ENCODE data around the gene TFCP2. TPM values are rescaled to one million over a fixed set of nuclear protein-coding genes. Genes with fewer than 3 reads are reported as not detected.
"Not testable (repeated sequence)": the region's sequence is repeated elsewhere in the genome, so short reads cannot be mapped to it uniquely, and the experiment has no call there.

Gene TFCP2
- total RNA-seq (10 to 100 TPM in 2 of 5 donors, 1 to 10 TPM in 3; 6.7 to 56.2 (median 8.2) TPM), polyA plus RNA-seq (10 to 100 TPM in 1 of 3 donors, 1 to 10 TPM in 2; 8.6 to 10.5 (median 9.8) TPM)
- long read RNA-seq, donor 1, partial matches to known transcripts, result 0 of 2 reads
- long read RNA-seq, donor 1, other reads (novel, unspliced or antisense), result 0 of 2 reads
- long read RNA-seq, donor 2, partial matches to known transcripts, result 0 of 2 reads
- long read RNA-seq, donor 2, other reads (novel, unspliced or antisense), result 0 of 2 reads
- long read RNA-seq, donor 3, partial matches to known transcripts, result 0 of 1 reads
- long read RNA-seq, donor 3, other reads (novel, unspliced or antisense), result 0 of 1 reads
- long read RNA-seq, donor 4, result 0 reads
- long read RNA-seq, donor 5, partial matches to known transcripts, result 0 of 1 reads
- long read RNA-seq, donor 5, other reads (novel, unspliced or antisense), result 0 of 1 reads
- long read RNA-seq, donor 6, partial matches to known transcripts, result 0 of 2 reads
- long read RNA-seq, donor 6, other reads (novel, unspliced or antisense), result 0 of 2 reads
- long read RNA-seq, donor 7, partial matches to known transcripts, result 0 of 2 reads
- long read RNA-seq, donor 7, other reads (novel, unspliced or antisense), result 0 of 2 reads
- long read RNA-seq, donor 8, partial matches to known transcripts, result 0 of 3 reads
- long read RNA-seq, donor 8, other reads (novel, unspliced or antisense), result 0 of 3 reads
- long read RNA-seq, donor 9, result 0 reads
- long read RNA-seq, donor 10, result 0 reads

- TF ChIP-seq CTCF (IDR thresholded peaks at IDR 0.05) (no peak), POLR2A (IDR thresholded peaks at IDR 0.05) (peak in 2 of 4 donors; percentile 10 to 36), POLR2AphosphoS5 (IDR thresholded peaks at IDR 0.05) (peak; percentile 68 to 91 (median 83)), EP300 (IDR thresholded peaks at IDR 0.05) (no peak)
- intact Hi-C loops (cut with DNase I; ENCODE audit: low total_unique reads), result no loop called here
- 0 to 3% (median 1%) methylated on average over 30 to 58 of the region's 58 CpGs for WGBS, 5 donors
Measured at GRCh38 chr12:51172515-51173431, at the start of gene TFCP2. TSS of gene TFCP2 (minus strand) at chr12:51173135. CDS start at chr12:51172422, 713 bp downstream.

GRCh38 chr12:51222461-51222860, 49.5 kb upstream of the TFCP2 start:
- Histone ChIP-seq H3K4me3 (peak overlapping the region in 3 of 4 donors; percentile 7 to 26 (median 10)), H3K9me3 (no peaks in the 10 kb centered on the region), H3K27ac (peak overlapping the region in 1 of 5 donors; percentile 47), H3K4me1 (peaks cover 11 to 27% (median 17%) of the 10 kb centered on the region in 4 donors), H3K36me3 (peaks cover 0 to 10% (median 3%) of the 10 kb centered on the region in 4 donors), H3K27me3 (no peaks in the 10 kb centered on the region)
- peak in 1 of 2 donors; percentile 48 for DNase-seq
- TF ChIP-seq CTCF (IDR thresholded peaks at IDR 0.05) (no peak), POLR2AphosphoS5 (IDR thresholded peaks at IDR 0.05) (no peak), POLR2A (IDR thresholded peaks at IDR 0.05) (no peak), EP300 (IDR thresholded peaks at IDR 0.05) (no peak)
- intact Hi-C loops (cut with DNase I; ENCODE audit: low total_unique reads), result no loop called here
- 13 to 38% (median 26%) methylated on average over 6 to 7 of the region's 7 CpGs for WGBS, 5 donors

More at GRCh38 chr12:51172515-51173431, at the start of gene TFCP2:
- H3K27me3 ChIP-seq, result no peaks in the 10 kb centered on the region
- no peaks in the 10 kb centered on the region for H3K36me3 ChIP-seq
- H3K4me3 ChIP-seq, result peak within 1 kb of the TSS; percentile 69 to 83 (median 74)
- H3K4me1 ChIP-seq, result peaks cover 15 to 39% (median 32%) of the 10 kb centered on the region in 4 donors
- DNase-seq, result peak; percentile 98 to 99
- peak within 1 kb of the TSS; percentile 89 to 99 (median 98) for H3K27ac ChIP-seq
- H3K9me3 ChIP-seq, result no peaks in the 10 kb centered on the region

GRCh38 chr12:51219857-51220256, 46.9 kb upstream of the TFCP2 start:
- H3K4me3 ChIP-seq; H3K36me3 ChIP-seq; intact Hi-C loops (cut with DNase I; ENCODE audit: low total_unique reads); DNase-seq; H3K9me3 ChIP-seq; H3K27ac ChIP-seq; H3K27me3 ChIP-seq: not testable (repeated sequence)
- H3K4me1 ChIP-seq, result peaks cover 13 to 43% (median 27%) of the 10 kb centered on the region in 4 donors
- 77 to 85% (median 81%) methylated on average over 12 of the region's 12 CpGs for WGBS, 5 donors

GRCh38 chr12:51219322-51219721, 46.4 kb upstream of the TFCP2 start:
- WGBS, 5 donors, result 36 to 60% (median 51%) methylated on average over 5 of the region's 5 CpGs
- no peaks in the 10 kb centered on the region for H3K9me3 ChIP-seq
- H3K36me3 ChIP-seq, result peaks cover 0 to 1% (median 0%) of the 10 kb centered on the region in 4 donors
- H3K4me3 ChIP-seq, result peak overlapping the region; percentile 83 to 97 (median 90)
- H3K27me3 ChIP-seq, result no peaks in the 10 kb centered on the region
- H3K27ac ChIP-seq, result peak overlapping the region in 4 of 5 donors; percentile 97 to 99 (median 98)
- no peak for DNase-seq
- intact Hi-C loops (cut with DNase I; ENCODE audit: low total_unique reads), result no loop called here
- TF ChIP-seq CTCF (IDR thresholded peaks at IDR 0.05), result no peak
- TF ChIP-seq EP300 (IDR thresholded peaks at IDR 0.05), result no peak
- TF ChIP-seq POLR2AphosphoS5 (IDR thresholded peaks at IDR 0.05), result no peak
- no peak for TF ChIP-seq POLR2A (IDR thresholded peaks at IDR 0.05)
- H3K4me1 ChIP-seq, result peaks cover 13 to 43% (median 27%) of the 10 kb centered on the region in 4 donors
